ENCODE data around the gene SCAMP5.

The SCAMP5 gene

GRCh38 chr15:75038231-75038630, 42.9 kb downstream of the SCAMP5 start:
- intact Hi-C loops (cut with DNase I), result no loop called here
- no peak for DNase-seq

GRCh38 chr15:75042730-75043508, 47.6 kb downstream of the SCAMP5 start:
- DNase-seq, result peak in 9 of 10 donors; percentile 38 to 94 (median 62)
- intact Hi-C loops (cut with DNase I), result loop anchor here (5.0 kb wide), 1 partner anchor 159 kb away; the partner anchor contains the start of gene C15orf39

DNA sequence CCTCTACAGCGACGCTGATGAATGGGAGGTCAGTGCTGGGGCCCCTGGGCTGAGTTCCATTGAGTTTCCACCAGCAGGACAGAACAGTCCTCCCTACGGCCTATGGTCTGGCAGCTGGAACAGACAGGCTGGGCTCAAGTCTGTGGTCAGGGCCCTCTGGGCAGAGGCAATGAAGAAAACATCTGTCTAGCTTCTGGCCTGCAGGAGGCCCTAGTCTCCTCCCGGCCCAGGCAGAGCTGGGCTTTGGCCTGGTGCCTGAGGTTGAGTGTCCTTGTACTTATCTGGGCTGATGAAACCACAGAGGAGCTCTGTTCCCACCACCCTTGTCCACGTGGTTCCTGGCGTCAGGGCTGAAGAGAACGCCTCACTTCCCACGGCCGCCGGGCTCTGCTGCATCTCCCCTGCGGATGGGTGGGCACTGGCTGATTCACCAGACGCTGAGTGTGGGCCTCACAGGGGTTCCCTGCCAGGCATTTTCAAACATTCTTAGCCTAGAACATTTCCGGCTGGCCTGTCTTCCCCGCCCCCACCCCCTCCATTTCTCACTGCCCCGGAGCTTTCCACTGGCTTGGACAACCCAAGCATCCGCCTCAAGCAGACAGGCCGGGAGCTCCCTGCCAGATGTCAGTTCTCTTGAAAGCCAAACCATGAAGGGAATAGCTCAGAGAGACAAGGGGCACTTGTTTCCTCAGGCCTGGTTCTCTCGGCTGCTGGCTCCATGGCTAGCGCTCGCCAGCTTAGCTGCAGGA, 48.3 kb downstream of the SCAMP5 start:
- intact Hi-C loops (cut with DNase I), result loop anchor here (5.0 kb wide), 1 partner anchor 159 kb away; the partner anchor contains the start of gene C15orf39
- peak; percentile 82 to 98 (median 88) for DNase-seq

DNA sequence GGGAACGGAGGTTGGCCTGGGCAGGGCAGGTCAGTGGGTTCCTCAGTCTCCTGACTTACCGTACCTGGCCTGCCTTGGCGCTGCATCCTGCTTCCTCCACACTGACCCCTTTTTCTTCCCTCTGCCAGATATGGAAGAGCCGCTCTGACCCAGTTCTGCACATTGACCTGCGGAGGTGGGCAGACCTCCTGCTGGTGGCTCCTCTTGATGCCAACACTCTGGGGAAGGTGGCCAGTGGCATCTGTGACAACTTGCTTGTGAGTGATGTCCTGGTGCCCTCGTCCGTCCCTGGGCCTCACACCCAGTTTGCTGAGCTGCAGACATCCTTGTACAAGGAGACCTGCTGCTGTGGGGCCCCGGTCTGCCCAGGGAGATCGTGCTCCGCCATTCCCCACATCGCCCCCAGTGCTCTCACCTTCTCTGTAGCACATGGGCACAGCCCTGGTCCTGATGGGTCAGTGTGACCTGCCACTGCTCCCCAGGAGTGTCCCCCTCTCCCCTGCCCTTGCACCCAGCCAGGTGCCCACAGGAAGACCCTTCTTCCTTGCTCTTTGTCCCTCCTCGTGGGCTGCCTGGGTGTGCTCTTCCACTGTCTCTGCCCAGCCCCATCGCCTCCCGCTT, 49.0 kb downstream of the SCAMP5 start:
- intact Hi-C loops (cut with DNase I), result loop anchor here (5.0 kb wide), 1 partner anchor 158 kb away; the partner anchor contains the start of gene C15orf39
- DNase-seq, result peak in 2 of 10 donors; percentile 57 to 73

DNA sequence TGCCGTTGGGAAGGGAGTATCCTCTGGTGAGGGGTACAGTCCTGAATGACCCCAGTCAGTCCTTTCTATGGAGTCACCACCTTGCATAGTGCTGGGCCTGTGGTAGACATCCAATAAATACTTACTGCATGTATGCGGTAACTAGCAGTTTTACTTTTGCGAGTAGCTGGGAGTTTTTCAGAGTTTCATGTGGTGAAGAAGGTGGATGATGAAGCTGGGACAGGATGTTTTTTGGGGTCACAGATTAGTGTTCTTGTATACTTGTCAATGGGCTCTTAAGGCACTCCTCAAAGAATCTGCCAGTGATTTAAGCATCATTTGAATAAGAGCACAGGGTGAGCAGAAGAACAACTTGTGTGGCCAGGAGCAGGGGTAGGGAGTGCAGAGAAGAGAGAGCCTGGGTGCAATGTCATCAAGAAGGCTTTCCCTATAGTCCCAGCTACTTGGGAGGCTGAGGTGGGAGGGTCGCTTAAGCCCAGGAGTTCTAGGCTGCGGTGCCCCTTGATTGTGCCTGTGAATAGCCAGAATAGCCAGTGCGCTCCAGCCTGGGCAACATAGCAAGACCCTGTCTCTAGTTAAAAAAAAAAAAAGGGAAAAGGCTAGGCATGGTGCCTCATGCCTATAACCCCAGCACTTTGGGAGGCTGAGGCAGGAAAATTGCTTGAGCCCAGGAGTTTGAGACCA, 50.1 kb downstream of the SCAMP5 start:
- DNase-seq, result peak in 2 of 10 donors; percentile 14 to 25
- intact Hi-C loops (cut with DNase I), result no loop called here

DNA sequence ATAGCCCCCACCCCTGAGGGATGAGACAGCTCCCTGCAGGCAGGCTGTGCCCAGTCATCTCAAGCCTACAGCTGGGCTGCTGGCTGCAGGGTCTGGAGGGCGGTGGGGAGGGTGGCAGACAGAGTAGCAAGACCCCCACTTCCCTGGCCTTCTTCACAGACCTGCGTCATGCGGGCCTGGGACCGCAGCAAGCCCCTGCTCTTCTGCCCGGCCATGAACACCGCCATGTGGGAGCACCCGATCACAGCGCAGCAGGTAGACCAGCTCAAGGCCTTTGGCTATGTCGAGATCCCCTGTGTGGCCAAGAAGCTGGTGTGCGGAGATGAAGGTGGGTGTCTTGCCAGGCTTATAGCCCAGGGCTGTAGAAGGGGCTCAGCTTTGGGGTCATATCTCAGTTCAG, 53.0 kb downstream of the SCAMP5 start:
- intact Hi-C loops (cut with DNase I), result no loop called here
- DNase-seq, result peak in 1 of 10 donors; percentile 55

- intact Hi-C loops (cut with DNase I), result no loop called here
- DNase-seq, result peak; percentile 69 to 96 (median 79)
Measured at GRCh38 chr15:75049392-75049791, 54.0 kb downstream of the SCAMP5 start.

DNA sequence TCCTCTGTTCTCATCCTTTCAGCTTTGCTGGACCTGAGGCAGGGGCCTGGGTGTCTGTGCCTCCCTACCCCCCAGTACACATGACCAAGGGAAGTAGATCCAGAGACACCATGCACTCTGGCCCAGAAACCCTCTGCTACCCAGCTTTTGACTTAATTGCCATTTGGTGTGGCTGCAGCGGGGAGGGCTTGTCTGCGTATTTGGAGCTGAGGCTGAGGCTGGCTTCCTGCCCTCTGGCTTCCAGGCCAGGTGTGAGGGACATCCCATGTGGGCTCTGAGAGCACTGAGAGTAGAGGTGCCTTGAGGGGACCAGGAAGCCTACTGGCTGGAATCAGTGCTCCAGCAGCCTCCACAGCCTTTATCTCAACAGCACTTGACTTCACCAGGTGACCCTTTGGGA, 54.9 kb downstream of the SCAMP5 start:
- DNase-seq, result peak in 2 of 10 donors; percentile 23 to 55
- intact Hi-C loops (cut with DNase I), result no loop called here

GRCh38 chr15:75051191-75051608, 55.8 kb downstream of the SCAMP5 start:
- intact Hi-C loops (cut with DNase I), result no loop called here
- DNase-seq, result peak in 2 of 10 donors; percentile 48 to 70

DNA sequence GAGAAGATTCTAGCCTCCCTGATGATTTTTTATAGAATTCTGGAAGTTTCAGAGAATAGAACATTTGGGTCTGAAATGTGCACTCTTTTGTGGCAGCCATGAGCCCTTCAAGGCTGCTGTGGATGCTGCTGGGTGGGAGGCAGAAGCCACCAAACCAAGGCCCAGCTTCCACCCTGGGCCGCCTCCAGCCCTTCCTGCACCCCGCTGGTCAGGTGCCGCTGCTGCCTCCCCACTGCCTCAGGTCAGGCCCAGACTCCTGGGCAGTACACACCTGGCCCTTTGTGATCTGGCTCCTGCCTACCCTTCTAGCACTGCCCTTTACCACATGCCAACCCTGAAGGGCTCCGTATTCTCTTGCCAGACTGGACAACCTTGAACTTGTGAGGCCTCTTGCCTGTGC, 56.3 kb downstream of the SCAMP5 start:
- DNase-seq, result peak in 3 of 10 donors; percentile 29 to 57 (median 41)
- intact Hi-C loops (cut with DNase I), result no loop called here

- intact Hi-C loops (cut with DNase I), result no loop called here
- DNase-seq, result peak in 2 of 10 donors; percentile 4 to 26
Measured at GRCh38 chr15:75052972-75053747, 57.8 kb downstream of the SCAMP5 start.

GRCh38 chr15:75053748-75054125, 58.4 kb downstream of the SCAMP5 start:
- intact Hi-C loops (cut with DNase I), result no loop called here
- DNase-seq, result peak in 2 of 10 donors; percentile 7 to 19

GRCh38 chr15:75054172-75054897, 59.0 kb downstream of the SCAMP5 start:
- intact Hi-C loops (cut with DNase I), result no loop called here
- no peak for DNase-seq

- peak in 3 of 10 donors; percentile 22 to 67 (median 49) for DNase-seq
- intact Hi-C loops (cut with DNase I), result no loop called here
Measured at GRCh38 chr15:75056036-75056435, 60.7 kb downstream of the SCAMP5 start.

DNA sequence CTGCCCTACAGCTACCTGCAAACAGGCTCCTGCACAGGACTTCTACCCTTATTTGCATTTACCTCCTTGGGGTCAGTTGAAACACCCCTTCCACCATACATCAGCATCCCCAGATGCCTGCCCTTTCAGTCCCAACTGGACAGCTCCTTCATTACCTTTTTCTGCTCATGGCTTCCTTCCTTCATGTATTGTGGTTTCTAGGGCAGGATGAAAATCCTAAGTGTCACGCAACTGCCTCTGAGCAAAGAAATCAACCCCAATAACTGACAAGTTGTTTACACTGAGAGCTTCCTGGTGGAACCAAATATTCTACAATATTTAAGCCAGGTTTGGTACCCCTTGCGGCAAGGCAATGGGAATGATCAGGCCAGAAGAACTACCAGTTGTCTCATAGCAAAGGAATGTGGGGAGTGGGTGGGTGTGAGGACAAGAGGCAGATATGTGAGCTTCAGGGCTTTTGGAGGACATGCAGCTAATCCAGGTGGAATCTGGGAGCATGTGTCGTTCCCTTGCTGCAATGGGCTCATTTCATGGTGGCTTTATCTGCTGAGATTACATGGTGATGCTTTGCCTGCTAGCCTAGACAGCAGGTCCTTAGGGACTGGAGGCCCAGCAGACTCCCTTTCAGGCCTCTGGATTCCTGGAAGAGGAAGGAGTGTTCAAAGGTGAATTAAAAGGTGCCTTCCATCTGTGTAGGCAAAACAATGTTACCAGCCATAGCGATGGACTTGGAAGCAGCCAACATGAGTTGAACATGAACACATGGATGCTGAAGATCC, 63.0 kb downstream of the SCAMP5 start:
- intact Hi-C loops (cut with DNase I), result no loop called here
- no peak for DNase-seq

DNA sequence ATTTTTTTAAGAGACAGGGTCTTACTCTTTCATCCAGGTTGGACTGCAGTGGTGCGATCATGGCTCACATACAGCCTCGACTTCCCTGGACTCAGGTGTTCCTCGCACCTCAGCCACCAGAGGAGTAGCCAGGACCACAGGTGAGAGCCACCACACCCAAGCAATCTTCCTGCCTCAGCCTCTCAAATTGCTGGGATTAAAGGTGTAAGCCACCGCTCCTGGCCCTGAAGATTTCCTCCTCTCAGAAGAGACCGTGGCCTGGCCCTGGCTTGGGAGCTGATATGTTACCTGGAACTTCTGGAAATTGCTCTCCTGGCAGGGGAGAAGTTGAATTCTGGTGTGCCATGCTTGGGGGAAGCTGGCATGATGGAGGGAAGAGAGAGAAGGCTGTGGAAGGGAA, 64.2 kb downstream of the SCAMP5 start:
- intact Hi-C loops (cut with DNase I), result no loop called here
- no peak for DNase-seq

GRCh38 chr15:75061272-75061671, 65.9 kb downstream of the SCAMP5 start:
- DNase-seq, result no peak
- intact Hi-C loops (cut with DNase I), result no loop called here

GRCh38 chr15:75062706-75063105, 67.3 kb downstream of the SCAMP5 start:
- no peak for DNase-seq
- intact Hi-C loops (cut with DNase I), result no loop called here

Measured in posterior cingulate gyrus (tissue), 11 donors.